OCI-LY1 (cell line): ENCODE measurements around the gene MED13L.

Experiments
- CTCF ChIP-seq: fragments of 200-600 bp; sonication (generic), shearing (Covaris generic); IDR thresholded peaks from 2 replicates; pipeline ENCODE4 v1.5.1; 2017; ENCODE audit warnings: mild to moderate bottlenecking, antibody characterized with exemption, low read length, moderate library complexity, mixed read lengths
- EZH2 ChIP-seq: fragments of 200-600 bp; sonication (generic), shearing (Covaris generic); IDR thresholded peaks from 2 replicates; pipeline ENCODE4 v1.8.0; 2017; ENCODE audit warnings: borderline replicate concordance, mixed run types, mild to moderate bottlenecking, antibody characterized with exemption, low read length, moderate library complexity, mixed read lengths

DNA sequence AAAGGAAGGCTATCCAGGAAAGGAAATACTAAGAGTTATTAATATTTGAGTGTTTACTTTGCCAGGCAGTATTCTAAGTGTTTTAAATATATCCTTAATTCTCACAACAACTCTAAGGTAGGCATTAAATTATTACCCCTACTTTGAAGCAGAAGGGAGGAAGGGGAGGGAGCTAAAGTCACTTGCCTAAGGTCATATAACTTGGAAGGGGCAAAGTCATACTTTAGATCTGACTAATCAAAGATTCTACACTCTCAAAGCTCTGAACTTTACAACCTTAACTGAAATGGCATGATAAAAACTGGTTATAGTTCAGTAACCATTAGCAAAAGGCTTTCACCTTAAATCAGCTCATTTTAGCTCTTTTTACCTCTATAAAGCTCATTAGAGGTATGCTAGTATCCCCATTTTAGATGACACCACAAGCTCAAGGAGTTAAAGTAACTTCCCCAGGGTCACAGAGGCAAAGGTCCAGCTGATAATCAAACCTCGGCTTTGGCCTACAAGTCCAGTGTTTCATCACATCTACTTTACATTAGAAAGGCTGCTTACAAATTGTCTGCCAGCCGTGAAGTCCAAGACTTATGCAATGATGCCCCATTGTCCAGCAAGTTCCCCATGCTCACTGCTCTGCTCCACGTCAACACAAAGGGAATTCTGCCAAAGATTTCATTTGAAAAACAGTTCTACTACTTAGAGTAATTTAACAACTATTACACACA, 223.9 kb downstream of the MED13L start:
- no peak for TF ChIP-seq CTCF
- TF ChIP-seq EZH2, result no peak
